Measurements from ENCODE around the gene UBE2R2. TPM values are rescaled to one million over a fixed set of nuclear protein-coding genes. Genes with fewer than 3 reads are reported as not detected.
"Not testable (repeated sequence)": the region's sequence is repeated elsewhere in the genome, so short reads cannot be mapped to it uniquely, and the experiment has no call there.

Gene UBE2R2
- total and polyA plus RNA-seq, 2 of the 4 experiments (the other 2 are of a cell fraction): 12.7 to 24.8 TPM

- H2BK15ac ChIP-seq (ENCODE audit: low read depth, low read length); ATAC-seq (ENCODE audit: low read depth); H2BK20ac ChIP-seq (ENCODE audit: low read depth, low read length); BruUV-seq (replicated peaks); H4K91ac ChIP-seq (ENCODE audit: insufficient read depth, low read depth, low read length); H2AK5ac ChIP-seq (ENCODE audit: low read depth, low read length); POLR2A ChIA-PET (ENCODE audit: unreplicated experiment); H3K4me1 ChIP-seq (ENCODE audit: control insufficient read depth, insufficient read depth, low read length); H2BK5ac ChIP-seq (ENCODE audit: low read depth, low read length, poor library complexity, severe bottlenecking); H3K14ac ChIP-seq (replicated peaks; ENCODE audit: low read depth, low read length); H4K5ac ChIP-seq (ENCODE audit: low read depth, low read length); DNase-seq; H2AFZ ChIP-seq (replicated peaks; ENCODE audit: low read length, poor library complexity); H2AK9ac ChIP-seq (replicated peaks; ENCODE audit: low read depth, low read length, poor library complexity); H3K4me3 ChIP-seq (ENCODE audit: insufficient read depth, low read depth, low read length); dilution Hi-C loops (cut with HindIII; ENCODE audit: low sequenced_read_pairs, unreplicated experiment); H3K9ac ChIP-seq (ENCODE audit: low read depth, low read length); H3K79me1 ChIP-seq (ENCODE audit: low read depth in 1 of 2, low read length in 2 of 2); H4K8ac ChIP-seq (ENCODE audit: low read depth in 2 of 2, low read length in 2 of 2); H2BK120ac ChIP-seq (ENCODE audit: low read depth, low read length); H3K27me3 ChIP-seq (ENCODE audit: control insufficient read depth, insufficient read depth, low read length); H3K9me3 ChIP-seq (ENCODE audit: control insufficient read depth, insufficient read depth, low read length); H4K20me1 ChIP-seq (ENCODE audit: insufficient read depth, low read length); H3K4ac ChIP-seq (ENCODE audit: low read depth, low read length); in situ Hi-C loops (cut with MboI; ENCODE audit: low sequenced_read_pairs); H3K36me3 ChIP-seq (ENCODE audit: control insufficient read depth, insufficient read depth, low read length); H3K23ac ChIP-seq (ENCODE audit: low read depth, low read length); H3K18ac ChIP-seq (ENCODE audit: low read depth, low read length); H3K4me2 ChIP-seq (ENCODE audit: low read depth, low read length); H3K56ac ChIP-seq (ENCODE audit: extremely low read depth, insufficient read depth, low read length); H3K27ac ChIP-seq (ENCODE audit: insufficient read depth, low read length); H3K9me1 ChIP-seq (ENCODE audit: insufficient read depth, low read length); intact Hi-C loops (cut with micrococcal nuclease): not testable (repeated sequence)
- CTCF ChIA-PET: interaction anchor here (0.5 kb wide), 1 partner anchor 1770 kb away, joined by 3 read pairs; no protein-coding TSS in a partner anchor
- 57% methylated on average over 1 of the region's 5 CpGs; no CpG with 5 or more reads in 1 of the 2 experiments for WGBS, 2 experiments (ENCODE audit: extremely low coverage in 2 of 2, insufficient read length in 1 of 2)
Measured at GRCh38 chr9:33774074-33774659, 42.8 kb upstream of the UBE2R2 start.
